ENCODE results near the gene WWOX. TPM values are rescaled to one million over a fixed set of nuclear protein-coding genes. Genes with fewer than 3 reads are reported as not detected.

Gene WWOX
- total RNA-seq, 1 experiment from 2014 or later, result 15.6 TPM

DNA sequence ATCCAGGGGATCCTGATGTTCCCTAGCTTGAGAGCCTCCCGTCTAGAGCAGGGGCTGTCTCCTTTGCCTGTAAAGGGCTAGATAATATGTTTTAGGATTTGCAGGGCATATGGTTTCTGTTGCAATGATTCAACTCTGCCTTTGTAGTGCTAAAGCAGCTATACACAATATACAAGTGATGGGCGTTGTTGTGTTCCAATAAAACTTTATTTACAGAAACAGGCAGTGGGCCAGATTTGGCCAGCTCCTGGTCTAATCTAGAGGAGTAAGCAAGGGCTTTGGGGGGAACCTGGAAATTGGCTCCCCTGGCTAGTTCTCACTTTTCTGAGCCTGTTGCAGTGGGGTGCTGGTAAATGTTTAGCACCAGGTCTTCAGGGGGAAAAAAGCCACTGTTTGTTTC is 13.8 kb downstream of the WWOX start:
- DNase-seq, result no peak
- Histone ChIP-seq H4K91ac (ENCODE audit: insufficient read length, low read depth, low read length) (no peak overlapping the region), H3K18ac (ENCODE audit: insufficient read length, low read depth, low read length) (no peak overlapping the region), H3K9me3 (ENCODE audit: control insufficient read depth, low read depth, low read length) (no peaks in the 10 kb centered on the region), H3K27me3 (ENCODE audit: insufficient read depth, low read length) (no peaks in the 10 kb centered on the region), H2BK120ac (ENCODE audit: low read depth, low read length, poor library complexity, severe bottlenecking) (no peak overlapping the region), H3K56ac (ENCODE audit: insufficient read length, low read depth, low read length) (no peak overlapping the region), H3T11ph (ENCODE audit: low read length) (no peak overlapping the region), H4K20me1 (ENCODE audit: control insufficient read depth, insufficient read depth, insufficient read length) (no peaks in the 10 kb centered on the region), H3K27ac (ENCODE audit: insufficient read length, low read depth, low read length) (no peak overlapping the region), H3K23me2 (ENCODE audit: insufficient read length, low read depth, low read length, poor library complexity, severe bottlenecking) (no peaks in the 10 kb centered on the region), H3K4ac (ENCODE audit: low read depth, low read length) (no peak overlapping the region), H3K4me1 (ENCODE audit: insufficient read depth, low read length) (no peaks in the 10 kb centered on the region), H2BK15ac (ENCODE audit: low read depth, low read length) (no peak overlapping the region), H3K14ac (ENCODE audit: insufficient read depth, low read length) (no peak overlapping the region), H2AK5ac (ENCODE audit: insufficient read length, low read length) (no peak overlapping the region), H2BK5ac (ENCODE audit: insufficient read length, low read length) (no peak overlapping the region), H4K5ac (ENCODE audit: insufficient read length, low read depth, low read length) (no peak overlapping the region), H2AFZ (ENCODE audit: low read length) (no peak overlapping the region), H3K23ac (ENCODE audit: insufficient read length, low read depth, low read length) (no peak overlapping the region), H3K9ac (ENCODE audit: extremely low read depth, insufficient read length, low read length) (no peak overlapping the region), H2BK12ac (ENCODE audit: insufficient read length, low read depth, low read length) (no peak overlapping the region), H3K79me2 (ENCODE audit: insufficient read depth, low read length) (no peaks in the 10 kb centered on the region), H2BK20ac (ENCODE audit: low read depth, low read length, poor library complexity, severe bottlenecking) (no peak overlapping the region), H3K4me2 (ENCODE audit: insufficient read depth, insufficient read length, low read length) (no peak overlapping the region), H3K79me1 (ENCODE audit: insufficient read depth, low read depth, low read length, poor library complexity, severe bottlenecking) (no peaks in the 10 kb centered on the region), H4K8ac (replicated peaks; ENCODE audit: insufficient read length, low read depth, low read length) (no peak overlapping the region)
- peaks cover 2 to 16% (median 14%) of the 10 kb centered on the region in 3 experiments; a peak in 6 of 7 replicates for H3K36me3 Mint-ChIP-seq (ENCODE audit: insufficient read depth in 1 of 3, low read depth in 3 of 3)
- no peak overlapping the region for H3K4me3 Mint-ChIP-seq
- TF ChIP-seq, protein P1, sequence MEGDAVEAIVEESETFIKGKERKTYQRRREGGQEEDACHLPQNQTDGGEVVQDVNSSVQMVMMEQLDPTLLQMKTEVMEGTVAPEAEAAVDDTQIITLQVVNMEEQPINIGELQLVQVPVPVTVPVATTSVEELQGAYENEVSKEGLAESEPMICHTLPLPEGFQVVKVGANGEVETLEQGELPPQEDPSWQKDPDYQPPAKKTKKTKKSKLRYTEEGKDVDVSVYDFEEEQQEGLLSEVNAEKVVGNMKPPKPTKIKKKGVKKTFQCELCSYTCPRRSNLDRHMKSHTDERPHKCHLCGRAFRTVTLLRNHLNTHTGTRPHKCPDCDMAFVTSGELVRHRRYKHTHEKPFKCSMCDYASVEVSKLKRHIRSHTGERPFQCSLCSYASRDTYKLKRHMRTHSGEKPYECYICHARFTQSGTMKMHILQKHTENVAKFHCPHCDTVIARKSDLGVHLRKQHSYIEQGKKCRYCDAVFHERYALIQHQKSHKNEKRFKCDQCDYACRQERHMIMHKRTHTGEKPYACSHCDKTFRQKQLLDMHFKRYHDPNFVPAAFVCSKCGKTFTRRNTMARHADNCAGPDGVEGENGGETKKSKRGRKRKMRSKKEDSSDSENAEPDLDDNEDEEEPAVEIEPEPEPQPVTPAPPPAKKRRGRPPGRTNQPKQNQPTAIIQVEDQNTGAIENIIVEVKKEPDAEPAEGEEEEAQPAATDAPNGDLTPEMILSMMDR (conservative IDR thresholded peaks at IDR 0.05), result no peak
- H3K27me3 Mint-ChIP-seq (ENCODE audit: low read depth), result no peaks in the 10 kb centered on the region
- H3K4me1 Mint-ChIP-seq, result no peaks in the 10 kb centered on the region
- H3K9me3 Mint-ChIP-seq, result no peaks in the 10 kb centered on the region; a peak in 1 of 5 replicates
- no CpG with 5 or more reads among the region's 2 CpGs for WGBS (ENCODE audit: extremely low coverage, insufficient read length, low lambda C conversion rate)
- H3K27ac Mint-ChIP-seq, result no peak overlapping the region
